ENCODE data around the gene UBL7.

DNA sequence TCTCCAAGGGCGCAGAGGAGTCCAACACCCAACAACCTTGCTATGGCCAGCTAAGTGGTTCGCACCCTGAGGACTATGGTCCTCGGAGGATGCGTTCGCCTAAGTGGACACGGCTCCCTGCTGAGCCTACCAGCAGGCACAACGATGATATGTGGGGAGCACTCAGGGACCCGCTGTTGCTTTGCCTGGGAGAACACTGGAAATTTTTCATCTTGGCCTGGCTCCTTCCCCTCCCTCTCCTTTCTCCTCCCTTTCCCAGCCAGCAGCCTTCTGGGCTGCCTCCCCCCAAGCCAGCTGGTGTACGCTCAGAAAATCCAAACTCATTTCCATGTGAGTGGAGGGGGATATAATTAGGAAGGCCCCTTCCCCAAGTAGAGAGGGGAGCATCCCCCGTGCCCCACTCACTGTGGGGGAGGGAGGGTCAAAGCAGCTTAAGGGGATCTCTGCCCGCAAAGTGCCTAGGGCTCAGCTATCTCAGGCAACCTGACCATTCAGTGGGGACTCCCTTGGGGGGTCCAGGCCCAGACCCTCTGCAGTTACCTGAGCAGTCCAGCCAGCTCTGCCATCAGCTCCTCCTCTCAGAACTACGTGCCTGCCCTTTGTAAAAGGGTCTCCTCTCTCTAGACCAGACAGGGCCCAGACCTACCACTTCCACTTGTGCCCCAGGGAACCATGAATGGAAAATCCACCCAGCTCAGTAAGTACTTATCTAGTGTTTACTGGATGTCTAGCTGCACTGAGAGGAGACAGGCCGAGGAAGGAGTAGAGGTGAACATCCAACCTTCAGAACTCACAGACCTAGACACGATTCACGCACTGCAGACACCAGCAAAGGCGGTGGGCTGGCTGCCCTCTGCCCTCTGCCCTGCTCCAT is 26.5 kb downstream of the UBL7 start:
- TF ChIP-seq, protein P1, sequence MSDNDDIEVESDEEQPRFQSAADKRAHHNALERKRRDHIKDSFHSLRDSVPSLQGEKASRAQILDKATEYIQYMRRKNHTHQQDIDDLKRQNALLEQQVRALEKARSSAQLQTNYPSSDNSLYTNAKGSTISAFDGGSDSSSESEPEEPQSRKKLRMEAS (IDR thresholded peaks at IDR 0.05), result no peak
- TF ChIP-seq, protein P2, sequence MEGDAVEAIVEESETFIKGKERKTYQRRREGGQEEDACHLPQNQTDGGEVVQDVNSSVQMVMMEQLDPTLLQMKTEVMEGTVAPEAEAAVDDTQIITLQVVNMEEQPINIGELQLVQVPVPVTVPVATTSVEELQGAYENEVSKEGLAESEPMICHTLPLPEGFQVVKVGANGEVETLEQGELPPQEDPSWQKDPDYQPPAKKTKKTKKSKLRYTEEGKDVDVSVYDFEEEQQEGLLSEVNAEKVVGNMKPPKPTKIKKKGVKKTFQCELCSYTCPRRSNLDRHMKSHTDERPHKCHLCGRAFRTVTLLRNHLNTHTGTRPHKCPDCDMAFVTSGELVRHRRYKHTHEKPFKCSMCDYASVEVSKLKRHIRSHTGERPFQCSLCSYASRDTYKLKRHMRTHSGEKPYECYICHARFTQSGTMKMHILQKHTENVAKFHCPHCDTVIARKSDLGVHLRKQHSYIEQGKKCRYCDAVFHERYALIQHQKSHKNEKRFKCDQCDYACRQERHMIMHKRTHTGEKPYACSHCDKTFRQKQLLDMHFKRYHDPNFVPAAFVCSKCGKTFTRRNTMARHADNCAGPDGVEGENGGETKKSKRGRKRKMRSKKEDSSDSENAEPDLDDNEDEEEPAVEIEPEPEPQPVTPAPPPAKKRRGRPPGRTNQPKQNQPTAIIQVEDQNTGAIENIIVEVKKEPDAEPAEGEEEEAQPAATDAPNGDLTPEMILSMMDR (IDR thresholded peaks at IDR 0.05 in 2 of 3, conservative IDR thresholded peaks at IDR 0.05 in 1 of 3; ENCODE audit: borderline replicate concordance in 1 of 3, insufficient read depth in 1 of 3, low read depth in 2 of 3, low read length in 2 of 3), result no peak
- no peak for TF ChIP-seq POLR2A (IDR thresholded peaks at IDR 0.05; ENCODE audit: borderline replicate concordance, extremely low read depth, insufficient read depth, insufficient read length)
- TF ChIP-seq, protein P3, sequence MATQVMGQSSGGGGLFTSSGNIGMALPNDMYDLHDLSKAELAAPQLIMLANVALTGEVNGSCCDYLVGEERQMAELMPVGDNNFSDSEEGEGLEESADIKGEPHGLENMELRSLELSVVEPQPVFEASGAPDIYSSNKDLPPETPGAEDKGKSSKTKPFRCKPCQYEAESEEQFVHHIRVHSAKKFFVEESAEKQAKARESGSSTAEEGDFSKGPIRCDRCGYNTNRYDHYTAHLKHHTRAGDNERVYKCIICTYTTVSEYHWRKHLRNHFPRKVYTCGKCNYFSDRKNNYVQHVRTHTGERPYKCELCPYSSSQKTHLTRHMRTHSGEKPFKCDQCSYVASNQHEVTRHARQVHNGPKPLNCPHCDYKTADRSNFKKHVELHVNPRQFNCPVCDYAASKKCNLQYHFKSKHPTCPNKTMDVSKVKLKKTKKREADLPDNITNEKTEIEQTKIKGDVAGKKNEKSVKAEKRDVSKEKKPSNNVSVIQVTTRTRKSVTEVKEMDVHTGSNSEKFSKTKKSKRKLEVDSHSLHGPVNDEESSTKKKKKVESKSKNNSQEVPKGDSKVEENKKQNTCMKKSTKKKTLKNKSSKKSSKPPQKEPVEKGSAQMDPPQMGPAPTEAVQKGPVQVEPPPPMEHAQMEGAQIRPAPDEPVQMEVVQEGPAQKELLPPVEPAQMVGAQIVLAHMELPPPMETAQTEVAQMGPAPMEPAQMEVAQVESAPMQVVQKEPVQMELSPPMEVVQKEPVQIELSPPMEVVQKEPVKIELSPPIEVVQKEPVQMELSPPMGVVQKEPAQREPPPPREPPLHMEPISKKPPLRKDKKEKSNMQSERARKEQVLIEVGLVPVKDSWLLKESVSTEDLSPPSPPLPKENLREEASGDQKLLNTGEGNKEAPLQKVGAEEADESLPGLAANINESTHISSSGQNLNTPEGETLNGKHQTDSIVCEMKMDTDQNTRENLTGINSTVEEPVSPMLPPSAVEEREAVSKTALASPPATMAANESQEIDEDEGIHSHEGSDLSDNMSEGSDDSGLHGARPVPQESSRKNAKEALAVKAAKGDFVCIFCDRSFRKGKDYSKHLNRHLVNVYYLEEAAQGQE (IDR thresholded peaks at IDR 0.05; ENCODE audit: low read depth), result no peak
- TF ChIP-seq CEBPB (IDR thresholded peaks at IDR 0.05; ENCODE audit: low read depth), result no peak
- no peak for TF ChIP-seq EZH2 (IDR thresholded peaks at IDR 0.05)
- TF ChIP-seq EZH2phosphoT487 (IDR thresholded peaks at IDR 0.05; ENCODE audit: borderline replicate concordance), result no peak
- no peak for TF ChIP-seq ZNF274 (IDR thresholded peaks at IDR 0.05; ENCODE audit: low read depth, low read length)
